ENCODE data around the gene SARNP.

- TF ChIP-seq CTCF (IDR thresholded peaks at IDR 0.05) (no peak), EZH2 (IDR thresholded peaks at IDR 0.05) (no peak)
Measured at GRCh38 chr12:55849616-55850343, 32.3 kb upstream of the SARNP start.
